GM19463 (cell line): ENCODE results near the gene AGRP.

Source experiments
- ATAC-seq: cut with Tn5 transposase; IDR thresholded peaks from one replicate; pipeline ENCODE4 v1.9.1; 2021; ENCODE audit warnings: mild to moderate bottlenecking, moderate library complexity; ENCODE audit not compliant: unreplicated experiment

AGRP gene

DNA sequence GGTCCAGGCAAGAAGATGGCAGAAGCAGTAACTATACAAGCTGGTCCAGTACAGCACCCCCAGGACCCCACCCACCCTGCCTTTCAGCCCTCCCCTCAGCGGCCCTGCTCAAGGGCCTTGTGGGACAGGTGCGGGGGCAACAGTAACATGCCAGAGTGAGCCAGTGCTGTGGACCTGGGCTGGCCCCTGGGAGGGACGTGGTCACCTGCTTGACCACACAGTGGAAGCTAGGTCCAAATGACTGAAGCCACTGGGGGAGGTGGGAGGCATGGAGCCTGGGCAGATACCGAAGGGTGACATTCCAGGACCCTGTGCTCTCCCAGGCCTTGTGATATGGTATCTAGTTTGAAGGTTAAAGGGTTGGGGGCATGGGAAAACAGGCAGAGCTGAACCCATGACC, 19.7 kb downstream of the AGRP start:
- no peak for ATAC-seq

DNA sequence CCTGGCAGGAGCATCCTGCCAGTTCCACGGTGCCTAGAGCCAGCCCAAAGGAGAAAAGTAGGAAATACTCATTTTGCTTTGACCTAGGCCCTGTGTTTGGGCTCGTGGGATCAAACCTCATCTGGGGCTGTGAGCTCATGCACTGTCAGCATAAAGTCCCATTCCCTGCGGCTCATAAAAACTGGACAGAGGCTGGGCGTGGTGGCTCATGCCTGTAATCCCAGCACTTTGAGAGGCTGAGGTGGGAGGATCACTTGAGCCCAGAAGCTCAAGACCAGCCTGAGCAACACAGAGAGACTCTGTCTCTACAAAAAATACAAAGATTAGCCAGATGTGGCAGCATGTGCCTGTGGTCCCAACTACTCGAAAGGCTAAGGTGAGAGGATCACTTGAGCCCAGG, 20.3 kb downstream of the AGRP start:
- no peak for ATAC-seq

DNA sequence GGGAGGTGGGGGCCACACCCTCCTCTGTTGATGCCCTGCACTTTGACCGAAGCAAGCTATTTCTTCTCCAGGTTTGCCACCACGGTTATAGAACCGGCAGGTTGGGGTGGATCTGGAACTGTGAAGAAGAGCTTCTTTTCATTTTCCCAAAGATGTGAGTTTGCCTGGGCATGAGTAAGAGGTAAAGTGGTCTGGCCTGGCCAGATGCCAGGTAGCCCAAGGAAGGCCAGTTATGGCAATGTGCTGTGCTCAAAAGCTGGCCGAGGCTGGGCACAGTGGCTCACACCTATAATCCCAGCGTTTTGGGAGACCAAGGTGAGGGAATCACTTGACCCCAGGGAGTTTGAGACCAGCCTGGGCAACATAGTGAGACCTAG, 21.1 kb downstream of the AGRP start:
- no peak for ATAC-seq

DNA sequence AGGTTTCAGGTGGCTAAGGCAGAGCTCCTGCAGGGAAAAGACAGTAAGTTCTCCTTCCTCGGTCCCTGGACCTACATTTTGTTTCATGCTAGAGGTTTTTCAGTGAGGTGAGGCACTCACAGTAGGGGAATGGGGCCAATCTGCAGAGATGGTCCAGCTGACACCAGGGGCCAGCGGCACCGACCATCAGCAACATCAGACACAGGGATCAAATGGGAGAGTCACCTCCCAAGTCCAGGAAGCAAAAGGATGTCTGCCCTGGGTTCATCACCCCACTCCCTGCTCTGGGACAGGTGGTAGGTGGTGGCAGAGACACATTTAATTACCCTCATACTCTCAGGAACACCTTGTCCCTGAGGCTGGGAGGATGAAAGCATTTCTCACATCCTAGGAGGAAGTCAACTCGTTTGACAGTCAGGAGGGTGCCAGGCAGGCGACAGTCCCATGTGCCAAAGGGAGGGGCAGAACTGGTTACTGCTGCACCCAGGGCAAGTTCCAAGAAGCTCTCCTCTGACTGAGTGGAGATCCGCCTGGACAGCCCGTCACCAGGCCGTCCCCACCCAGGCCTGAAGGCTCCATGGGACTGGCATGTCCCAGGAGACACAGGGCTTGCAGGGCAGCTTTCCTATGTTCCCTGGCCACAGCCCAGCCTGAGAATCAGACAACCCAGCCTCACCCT, 21.6 kb downstream of the AGRP start:
- ATAC-seq = no peak

DNA sequence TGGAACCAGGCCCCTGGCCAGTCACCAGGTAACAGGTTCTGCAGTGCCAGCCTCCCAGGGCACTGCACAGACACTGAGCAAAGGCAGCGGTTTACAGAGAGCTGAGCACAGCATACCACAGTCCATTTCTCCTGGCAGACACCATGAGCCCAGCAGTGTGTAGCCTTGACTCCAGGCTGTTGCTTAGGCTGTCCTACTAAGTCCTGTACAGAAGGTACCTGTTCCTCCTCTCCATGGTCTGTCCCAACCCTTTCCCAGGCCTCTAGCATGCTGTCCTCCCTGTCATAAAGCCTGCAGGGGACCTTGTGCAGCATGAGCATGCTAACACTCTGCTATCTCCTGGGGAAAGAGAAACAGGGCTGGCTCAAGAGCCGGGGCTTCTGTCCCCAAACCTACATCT, 22.4 kb downstream of the AGRP start:
- no peak for ATAC-seq

DNA sequence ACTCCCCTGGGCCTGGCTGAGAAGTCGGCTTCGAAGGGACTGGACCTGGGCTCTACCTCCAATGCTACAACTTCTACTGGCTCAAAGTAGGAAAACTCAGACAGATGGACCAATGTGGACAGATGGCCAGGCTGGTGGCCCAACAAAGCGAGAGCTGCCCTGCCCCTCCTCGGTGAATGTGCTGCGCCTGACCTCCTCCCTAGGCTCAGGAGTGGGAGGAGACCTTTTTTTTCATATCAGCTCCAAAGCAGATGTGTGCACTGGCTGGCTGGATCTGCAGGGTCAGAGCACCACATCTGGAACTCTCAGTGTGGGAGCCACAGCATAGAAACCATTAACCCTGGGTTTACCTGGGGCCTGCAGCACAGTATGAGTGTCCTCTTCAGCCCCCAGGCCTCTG, 23.2 kb downstream of the AGRP start:
- no peak for ATAC-seq

DNA sequence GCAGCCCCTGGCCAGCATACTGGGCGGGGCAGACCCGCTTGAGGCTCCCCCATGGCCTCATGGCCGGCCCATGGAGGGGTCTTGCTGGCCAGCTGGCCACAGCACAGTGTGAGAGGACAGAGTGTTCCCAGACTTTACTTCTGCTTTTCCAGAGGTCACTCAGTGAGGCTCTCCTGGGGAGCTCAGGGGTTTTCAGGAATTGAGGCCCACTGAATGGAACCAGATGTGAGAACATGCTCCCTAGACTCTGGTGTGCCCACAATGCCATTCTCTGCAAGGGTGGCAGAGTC, 23.5 kb downstream of the AGRP start:
- ATAC-seq = no peak

DNA sequence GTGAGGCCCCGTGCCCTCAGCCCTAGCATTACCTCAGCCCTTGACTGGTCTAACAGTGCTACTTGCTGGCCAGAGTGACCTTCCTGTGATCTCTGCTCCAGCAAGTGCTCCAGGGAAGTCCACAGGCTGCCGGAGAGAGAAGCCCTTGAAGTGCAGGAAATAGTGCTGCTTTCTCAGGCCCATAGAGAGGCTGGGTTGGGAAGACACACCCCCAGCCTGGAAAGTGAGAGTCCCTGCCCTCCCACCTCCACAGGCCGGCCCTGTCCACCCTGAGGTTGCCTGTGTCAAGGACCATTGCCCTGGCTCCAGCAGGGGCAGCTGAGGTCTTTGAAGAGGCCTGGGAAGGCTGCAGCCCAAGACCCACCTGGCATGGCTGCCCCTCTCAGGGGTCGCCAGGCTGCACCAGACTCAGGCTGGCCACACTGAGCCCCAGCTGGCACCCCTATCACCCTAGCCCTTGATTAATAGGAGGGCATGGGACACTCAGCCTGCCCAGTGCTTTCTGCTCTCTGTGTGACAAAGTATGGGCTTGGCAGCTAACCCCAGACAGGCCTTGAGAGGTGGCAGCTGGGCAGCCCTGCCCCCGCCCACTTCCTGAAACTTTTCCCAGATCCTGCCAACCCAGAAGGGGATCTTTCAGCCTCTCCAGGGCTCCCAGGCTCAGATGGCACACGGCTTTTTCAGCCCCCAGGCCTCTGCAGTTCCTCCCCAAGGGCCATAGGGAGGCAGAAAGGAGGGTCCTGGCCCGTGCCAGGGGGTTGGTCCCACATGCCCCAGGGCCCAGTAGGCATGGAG, 24.1 kb downstream of the AGRP start:
- ATAC-seq = no peak

DNA sequence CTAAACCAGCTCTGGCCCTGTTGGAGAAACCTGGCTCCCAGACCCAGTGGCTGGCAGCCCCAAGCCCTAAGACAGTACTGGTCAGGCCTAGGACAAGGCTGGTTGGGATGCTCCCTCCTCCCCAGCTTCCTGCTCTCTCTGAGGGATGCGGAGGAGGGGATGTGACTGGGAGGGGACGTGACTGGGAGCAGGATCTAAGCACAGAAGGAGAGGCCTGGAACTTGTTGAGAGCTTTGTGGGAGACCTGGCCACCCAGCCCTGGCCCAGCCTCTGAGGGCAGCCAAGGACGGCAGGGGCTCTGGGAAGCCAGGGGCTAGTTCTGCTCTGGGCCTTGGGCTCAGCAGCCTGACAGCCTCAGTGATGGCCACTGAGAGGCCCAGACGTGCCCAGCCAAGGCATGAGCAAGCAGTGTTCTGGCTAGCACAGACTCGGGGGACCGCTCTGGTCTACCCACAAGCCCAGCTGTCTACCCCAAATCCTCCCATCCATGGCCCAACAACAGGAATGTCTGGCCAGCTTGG, 25.2 kb downstream of the AGRP start:
- no peak for ATAC-seq

DNA sequence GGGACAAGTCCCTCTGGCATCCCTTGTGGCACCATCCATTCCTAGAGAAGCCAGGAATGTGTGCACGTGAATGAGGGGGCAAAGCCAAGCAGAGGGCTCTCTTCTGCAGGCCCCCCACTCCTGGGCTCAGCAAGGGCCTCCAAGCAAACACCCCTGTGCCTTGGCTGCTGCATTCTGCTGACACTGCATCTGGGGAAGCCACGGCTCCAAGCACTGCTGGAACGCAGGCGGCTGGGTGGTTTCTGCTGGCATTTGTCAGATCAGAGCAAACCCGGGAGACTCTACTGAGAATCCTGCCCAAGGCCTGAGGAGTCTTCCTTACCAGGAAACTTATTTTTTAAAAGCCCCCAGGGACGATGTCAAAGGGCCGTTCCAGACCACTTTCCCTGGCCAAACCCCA, 25.7 kb downstream of the AGRP start:
- no peak for ATAC-seq

DNA sequence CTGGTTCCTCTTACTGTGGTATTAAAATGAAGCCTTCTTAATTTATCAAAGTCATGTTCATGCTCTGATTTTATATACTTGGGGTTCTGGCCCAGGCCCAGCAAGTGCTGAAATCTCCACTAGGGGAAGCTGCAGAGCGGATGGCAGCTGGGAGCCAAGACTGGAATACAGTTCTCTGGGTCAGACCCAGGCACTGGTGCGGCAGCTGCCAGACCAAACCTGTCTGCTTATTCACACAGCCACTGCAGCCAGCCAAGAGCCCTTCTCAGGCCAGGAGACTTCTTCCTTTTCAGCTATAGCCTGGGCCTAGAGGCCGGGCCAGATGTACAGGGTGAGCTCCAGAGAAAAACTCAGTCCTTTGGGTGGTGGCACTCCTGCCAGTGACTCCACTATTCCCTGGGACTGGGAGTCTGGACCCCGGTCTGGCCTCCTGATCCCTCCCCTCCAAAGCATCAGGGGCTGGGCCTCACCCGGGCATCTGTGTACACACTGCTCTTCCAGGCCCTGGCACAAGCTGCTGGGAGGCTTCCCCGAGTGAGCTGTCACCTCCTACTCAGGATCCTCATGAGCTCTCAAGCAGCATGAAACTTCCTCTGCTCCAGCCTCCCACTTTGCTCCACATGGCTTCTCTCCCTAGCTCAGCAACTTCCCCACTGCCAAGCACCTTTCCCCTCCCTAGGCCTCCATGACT, 26.8 kb downstream of the AGRP start:
- no peak for ATAC-seq

DNA sequence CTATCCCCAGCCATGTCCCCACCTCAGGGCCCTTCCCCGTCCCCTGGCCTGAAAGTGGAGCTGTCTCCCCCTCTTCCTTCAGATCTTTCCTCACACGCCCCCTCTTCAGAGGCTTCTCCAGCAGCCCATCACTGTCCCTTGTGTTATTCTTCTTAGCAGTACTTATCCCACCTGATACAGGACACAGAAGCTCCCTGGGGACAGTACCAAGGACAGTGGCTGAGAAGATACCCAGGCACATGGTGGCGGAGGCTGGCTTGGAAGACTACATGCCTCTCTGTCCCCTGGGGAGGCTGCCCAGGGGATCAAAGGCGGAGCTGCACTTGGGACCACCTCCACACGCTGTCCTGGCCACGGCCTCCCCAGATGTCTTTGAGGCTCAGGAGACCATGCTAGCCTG, 28.5 kb downstream of the AGRP start:
- no peak for ATAC-seq

DNA sequence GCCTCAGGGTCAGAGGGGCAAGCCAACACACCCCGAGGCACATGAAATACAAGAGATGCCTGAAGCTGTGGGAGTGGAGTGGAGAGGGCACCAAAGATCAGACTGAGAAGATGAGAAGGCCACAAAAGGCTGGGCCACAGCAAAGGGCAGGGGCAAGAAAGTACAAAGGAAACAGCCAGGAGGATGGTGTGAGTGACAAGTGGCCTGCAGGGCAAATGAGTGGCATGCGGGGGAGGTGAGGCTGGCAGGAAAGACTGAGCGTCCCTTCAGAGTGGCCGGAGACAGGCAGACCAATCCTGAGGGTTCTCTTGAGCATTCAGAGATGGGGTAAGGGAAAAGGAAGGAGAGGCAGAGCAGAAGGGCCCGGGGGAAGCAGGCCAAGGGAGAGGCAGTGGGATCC, 29.2 kb downstream of the AGRP start:
- ATAC-seq = no peak

DNA sequence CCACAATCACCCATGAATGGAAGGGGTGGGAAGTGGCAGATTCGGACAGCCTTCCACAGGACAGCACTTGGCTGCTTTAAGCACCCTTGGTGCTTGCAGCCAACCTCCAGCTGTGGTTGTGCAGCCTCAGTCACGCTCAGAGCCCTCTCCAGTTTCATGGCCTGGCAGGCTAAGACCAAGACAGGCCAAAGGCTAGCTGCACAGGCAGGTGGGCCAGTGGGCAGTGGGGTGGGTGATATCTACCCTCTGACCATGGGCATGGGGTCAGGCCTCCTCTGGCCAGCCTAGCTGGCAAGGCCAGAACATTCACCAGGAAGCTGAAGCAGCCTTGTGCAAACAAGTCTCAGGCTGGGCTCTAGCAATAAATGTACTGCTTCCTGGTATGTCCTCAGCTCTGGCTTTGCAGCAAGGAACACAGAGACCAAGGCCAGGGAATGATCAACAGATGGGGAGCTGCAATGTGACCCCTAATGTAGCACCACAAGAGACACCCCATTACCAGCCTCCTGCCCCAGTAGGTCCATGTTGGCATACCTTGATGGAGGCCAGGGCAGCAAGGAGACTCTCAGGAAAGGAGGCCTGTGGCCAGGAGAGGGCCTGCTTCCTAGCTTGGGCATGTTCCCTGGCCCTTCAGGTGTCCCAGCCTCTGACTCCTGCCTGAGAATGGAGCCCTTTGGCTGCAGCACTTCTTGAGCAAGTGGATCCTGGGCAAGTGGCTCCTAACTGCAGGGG, 31.5 kb downstream of the AGRP start:
- no peak for ATAC-seq

DNA sequence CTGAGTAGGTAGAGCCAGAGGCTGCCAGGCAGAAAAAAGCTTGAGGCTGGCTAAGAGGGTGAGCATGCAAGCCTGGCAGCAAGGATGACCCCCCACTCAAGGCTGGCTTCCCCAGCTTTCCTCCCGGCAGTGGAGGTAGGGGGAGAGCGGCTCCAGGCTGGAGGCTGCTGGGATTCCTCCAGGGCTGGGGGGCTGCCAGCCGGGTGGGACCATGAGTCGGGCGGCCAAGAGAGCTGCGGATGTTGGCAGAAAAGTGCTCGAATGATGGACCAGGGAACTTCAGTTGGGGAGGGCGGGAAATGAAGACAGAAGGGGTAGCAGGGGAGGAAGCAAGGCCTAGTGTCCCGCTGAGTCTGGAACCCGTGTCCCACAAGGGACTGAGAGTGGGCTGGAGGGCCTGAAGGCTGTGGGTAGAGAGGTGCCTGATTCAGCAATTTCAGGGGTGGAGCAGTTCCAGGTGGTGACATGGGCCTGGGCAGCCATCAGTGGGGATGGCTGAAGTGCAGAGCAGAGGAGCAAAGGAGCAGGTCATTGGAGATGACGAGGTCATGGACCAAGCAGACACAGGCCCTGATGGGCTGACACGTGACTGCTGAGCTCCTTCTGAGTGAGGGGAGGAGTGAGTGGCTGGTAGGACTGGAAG, 32.2 kb downstream of the AGRP start:
- no peak for ATAC-seq

DNA sequence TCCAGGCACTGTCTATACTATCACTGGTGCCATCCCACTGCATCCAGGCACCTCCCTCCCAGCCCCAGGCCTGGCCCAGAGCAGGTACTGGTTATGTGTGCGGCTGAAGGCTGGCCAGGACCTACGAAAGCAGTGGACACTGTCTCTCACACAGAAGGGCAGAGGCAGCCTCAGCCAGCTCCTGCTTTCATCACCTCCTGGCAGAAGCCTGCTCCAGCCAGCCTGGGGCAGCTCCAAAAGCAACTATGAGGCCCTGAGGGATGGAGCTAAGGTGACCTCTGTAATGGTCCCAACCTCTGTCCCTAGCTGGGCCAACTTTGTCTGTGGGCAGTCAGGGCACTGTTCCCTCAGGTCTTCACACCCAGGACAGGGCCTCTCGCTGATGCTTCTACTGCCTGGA, 33.6 kb downstream of the AGRP start:
- no peak for ATAC-seq

DNA sequence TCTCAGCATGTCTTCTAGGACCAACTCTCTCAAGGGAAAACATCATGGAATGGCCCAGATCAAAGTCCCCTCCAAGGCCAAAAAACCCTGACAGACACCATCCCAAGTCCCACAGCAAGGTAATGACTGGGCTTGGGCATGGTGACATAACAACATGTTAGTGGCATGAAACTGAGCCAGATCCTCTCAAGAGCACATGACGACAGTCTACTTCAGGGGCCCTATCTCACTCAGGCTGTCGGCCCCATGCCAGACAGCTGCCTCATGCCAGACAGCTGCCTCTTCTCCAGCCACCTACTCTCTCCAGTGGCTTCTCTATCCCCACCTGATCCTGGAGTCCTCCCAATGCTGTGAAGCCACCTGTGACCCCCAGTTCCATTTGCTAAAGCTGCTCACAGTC, 34.0 kb downstream of the AGRP start:
- ATAC-seq = no peak

DNA sequence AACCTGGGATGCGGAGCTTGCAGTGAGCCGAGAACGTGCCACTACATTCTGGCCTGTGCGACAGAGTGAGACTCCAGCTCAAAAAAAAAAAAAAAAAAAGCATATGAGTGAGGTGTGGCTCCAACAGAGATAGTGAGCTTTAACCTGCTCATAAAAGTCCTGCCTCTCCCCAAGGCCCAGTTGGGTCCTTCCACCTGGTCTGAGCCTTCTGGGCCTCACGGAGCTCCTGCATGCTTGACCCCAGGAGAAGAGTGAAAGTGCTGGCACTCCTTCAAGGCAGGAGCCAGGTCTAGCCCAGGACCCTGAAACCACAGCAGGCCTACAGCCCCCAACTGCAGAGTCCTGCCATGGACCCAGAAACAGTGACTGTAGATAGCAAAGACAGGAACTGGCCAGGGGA, 34.8 kb downstream of the AGRP start:
- ATAC-seq = no peak

DNA sequence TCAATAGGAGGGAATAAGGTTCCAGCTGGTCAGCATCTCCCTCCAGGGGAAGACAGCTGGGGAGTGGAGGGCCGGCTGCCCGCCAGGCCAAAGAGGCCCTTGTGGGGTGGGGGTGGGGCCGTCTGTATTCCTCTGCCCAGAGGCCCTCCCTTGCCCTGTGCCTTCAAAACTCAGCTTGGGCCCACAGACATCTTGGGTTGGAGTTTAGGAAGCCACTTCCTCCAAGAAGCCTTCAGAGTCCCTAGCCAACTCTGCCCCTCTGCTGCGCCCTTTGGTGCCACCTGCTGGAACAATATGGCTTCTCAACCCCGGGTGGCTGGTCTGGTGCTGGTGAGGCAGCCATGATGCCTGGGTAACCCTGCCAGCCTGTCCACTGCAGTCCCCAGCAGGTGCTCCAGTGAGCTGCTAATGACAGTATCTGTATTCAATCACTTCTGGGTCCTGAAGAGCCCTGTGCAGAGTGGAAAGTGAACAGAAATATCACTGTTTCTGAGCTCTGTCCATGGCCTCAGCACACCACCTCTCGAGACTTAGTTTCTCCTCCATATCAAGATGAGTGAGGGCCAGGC, 35.8 kb downstream of the AGRP start:
- ATAC-seq = peak; percentile 57

DNA sequence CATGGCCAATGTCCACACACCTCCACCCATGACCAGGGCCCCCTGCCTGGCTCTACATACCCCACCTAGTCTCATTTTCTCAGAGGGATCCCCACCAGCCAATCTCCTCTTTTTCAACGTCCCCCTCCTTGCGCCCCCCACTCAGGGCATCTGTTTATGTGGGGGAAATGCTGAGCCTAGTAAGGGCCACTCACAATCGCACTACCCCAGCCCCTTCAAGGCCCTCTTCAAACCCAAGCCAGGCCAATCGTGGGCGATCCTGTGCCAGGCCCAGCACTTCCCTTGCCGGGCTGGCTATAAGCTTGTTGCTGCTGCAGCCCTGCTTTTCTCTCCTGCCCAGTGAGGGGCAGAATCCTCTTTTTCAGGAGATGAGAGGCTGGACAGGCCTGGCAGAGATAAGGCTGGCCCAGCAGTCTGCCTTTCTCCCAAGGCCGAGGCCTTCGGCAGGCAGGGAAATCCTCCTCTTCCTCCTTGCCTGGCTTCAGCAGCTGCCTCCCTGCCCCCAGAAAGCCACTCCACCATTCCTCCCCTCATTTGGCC, 36.3 kb downstream of the AGRP start:
- no peak for ATAC-seq
